Activated T-helper 1 cell treated with anti-CD3 and anti-CD28 coated beads, Interleukin-12 subunit alpha, Interleukin-12 subunit beta, Interleukin-2, Interleukin-4 antibody, amounts not matched to agents 30 ng/mL and 10 ng/mL and 1 ng/mL, durations not matched to agents 14 hours and 24 hours and 36 hours (primary cell): ENCODE measurements around the gene ACE2. TPM values are rescaled to one million over a fixed set of nuclear protein-coding genes. Genes with fewer than 3 reads are reported as not detected.

Experiments used
- DNase-seq: peaks from one replicate; pipeline ENCODE4 v3.0.0; 2021; ENCODE audit warnings: low spot score
- H3K27ac Mint-ChIP-seq: one replicate; pipeline ENCODE4 v1.8.0; 2021; ENCODE audit warnings: mild to moderate bottlenecking, mixed read lengths
- H3K27me3 Mint-ChIP-seq: one replicate; pipeline ENCODE4 v1.8.0; 2022; ENCODE audit warnings: mild to moderate bottlenecking, moderate library complexity, mixed read lengths; ENCODE audit not compliant: insufficient read depth
- H3K36me3 Mint-ChIP-seq: one replicate; pipeline ENCODE4 v1.8.0; 2021; ENCODE audit warnings: low read depth, mixed read lengths
- H3K4me1 Mint-ChIP-seq: one replicate; pipeline ENCODE4 v1.8.0; 2021; ENCODE audit warnings: low read depth, mixed read lengths
- H3K4me3 Mint-ChIP-seq: one replicate; pipeline ENCODE4 v1.8.0; 2021; ENCODE audit warnings: mild to moderate bottlenecking, moderate library complexity, mixed read lengths
- H3K9me3 Mint-ChIP-seq: one replicate; pipeline ENCODE4 v1.8.0; 2021; ENCODE audit warnings: mixed read lengths
- intact Hi-C: fragments of 100-400 bp; cut with micrococcal nuclease; formaldehyde crosslinking; loops from one replicate; pipeline ENCODE4 v1.15.1; 2024
- total RNA-seq: library from RNA; stranded (reverse); gene quantifications from 2 replicates; pipeline ENCODE4 v1.2.3, GENCODE V29; 2022

ACE2 gene
- total RNA-seq, 1 donor from 2014 or later: 0.10 TPM

GRCh38 chrX:15606136-15606535 lies 5.4 kb upstream of the ACE2 start:
- no peaks in the 10 kb centered on the region for H3K4me1 Mint-ChIP-seq
- H3K27me3 Mint-ChIP-seq: peaks cover 2% of the 10 kb centered on the region
- H3K4me3 Mint-ChIP-seq: no peak overlapping the region
- no peaks in the 10 kb centered on the region for H3K36me3 Mint-ChIP-seq
- intact Hi-C loops: no loop called here
- no peak for DNase-seq
- H3K27ac Mint-ChIP-seq: no peak overlapping the region
- no peaks in the 10 kb centered on the region for H3K9me3 Mint-ChIP-seq

GRCh38 chrX:15605226-15605625 lies 4.5 kb upstream of the ACE2 start:
- DNase-seq: no peak
- Mint-ChIP-seq H3K9me3 (no peaks in the 10 kb centered on the region), H3K4me1 (no peaks in the 10 kb centered on the region), H3K4me3 (no peak overlapping the region), H3K36me3 (no peaks in the 10 kb centered on the region), H3K27ac (no peak overlapping the region), H3K27me3 (peaks cover 2% of the 10 kb centered on the region)
- intact Hi-C loops: no loop called here

GRCh38 chrX:15602761-15603160 lies 2.0 kb upstream of the ACE2 start:
- Mint-ChIP-seq H3K27ac (no peak overlapping the region), H3K36me3 (no peaks in the 10 kb centered on the region), H3K4me3 (no peak overlapping the region), H3K27me3 (peaks cover 2% of the 10 kb centered on the region), H3K9me3 (no peaks in the 10 kb centered on the region), H3K4me1 (no peaks in the 10 kb centered on the region)
- intact Hi-C loops: no loop called here
- no peak for DNase-seq

GRCh38 chrX:15601932-15602331 lies 1.2 kb upstream of the ACE2 start:
- no peaks in the 10 kb centered on the region for H3K4me1 Mint-ChIP-seq
- intact Hi-C loops: no loop called here
- DNase-seq: no peak
- no peaks in the 10 kb centered on the region for H3K36me3 Mint-ChIP-seq
- peaks cover 2% of the 10 kb centered on the region for H3K27me3 Mint-ChIP-seq
- no peak overlapping the region for H3K4me3 Mint-ChIP-seq
- H3K27ac Mint-ChIP-seq: no peak overlapping the region
- no peaks in the 10 kb centered on the region for H3K9me3 Mint-ChIP-seq

GRCh38 chrX:15600049-15600448 lies 711 bp downstream of the ACE2 start:
- Mint-ChIP-seq H3K27me3 (no peaks in the 10 kb centered on the region), H3K27ac (no peak overlapping the region), H3K4me3 (no peak overlapping the region), H3K9me3 (no peaks in the 10 kb centered on the region), H3K36me3 (no peaks in the 10 kb centered on the region), H3K4me1 (no peaks in the 10 kb centered on the region)
- intact Hi-C loops: no loop called here
- DNase-seq: no peak

- H3K27me3 Mint-ChIP-seq: no peaks in the 10 kb centered on the region
- intact Hi-C loops: no loop called here
- no peak overlapping the region for H3K4me3 Mint-ChIP-seq
- H3K4me1 Mint-ChIP-seq: no peaks in the 10 kb centered on the region
- H3K27ac Mint-ChIP-seq: no peak overlapping the region
- no peaks in the 10 kb centered on the region for H3K36me3 Mint-ChIP-seq
- no peak for DNase-seq
- no peaks in the 10 kb centered on the region for H3K9me3 Mint-ChIP-seq
Observed at GRCh38 chrX:15599461-15599860, 1.3 kb downstream of the ACE2 start.

- intact Hi-C loops: no loop called here
- Mint-ChIP-seq H3K27me3 (no peaks in the 10 kb centered on the region), H3K4me1 (no peaks in the 10 kb centered on the region), H3K36me3 (no peaks in the 10 kb centered on the region), H3K27ac (no peak overlapping the region), H3K4me3 (no peak overlapping the region), H3K9me3 (no peaks in the 10 kb centered on the region)
- DNase-seq: no peak
Observed at GRCh38 chrX:15598026-15598425, 2.7 kb downstream of the ACE2 start.

GRCh38 chrX:15594371-15594770 lies 6.4 kb downstream of the ACE2 start:
- H3K27ac Mint-ChIP-seq: no peak overlapping the region

GRCh38 chrX:15579778-15580747 lies 20.7 kb downstream of the ACE2 start:
- no peaks in the 10 kb centered on the region for H3K36me3 Mint-ChIP-seq
- intact Hi-C loops: no loop called here
- H3K4me1 Mint-ChIP-seq: no peaks in the 10 kb centered on the region
- H3K27ac Mint-ChIP-seq: no peak overlapping the region
- no peaks in the 10 kb centered on the region for H3K9me3 Mint-ChIP-seq
- H3K4me3 Mint-ChIP-seq: no peak overlapping the region
- H3K27me3 Mint-ChIP-seq: peaks cover 5% of the 10 kb centered on the region
- no peak for DNase-seq

More at GRCh38 chrX:15594371-15594770, 6.4 kb downstream of the ACE2 start:
- H3K27me3 Mint-ChIP-seq: peaks cover 5% of the 10 kb centered on the region
- H3K4me3 Mint-ChIP-seq: no peak overlapping the region
- H3K4me1 Mint-ChIP-seq: no peaks in the 10 kb centered on the region
- no peaks in the 10 kb centered on the region for H3K36me3 Mint-ChIP-seq
- intact Hi-C loops: no loop called here
- H3K9me3 Mint-ChIP-seq: no peaks in the 10 kb centered on the region
- DNase-seq: no peak

- Mint-ChIP-seq H3K36me3 (no peaks in the 10 kb centered on the region), H3K4me1 (no peaks in the 10 kb centered on the region), H3K9me3 (no peaks in the 10 kb centered on the region), H3K27me3 (peaks cover 5% of the 10 kb centered on the region), H3K4me3 (no peak overlapping the region), H3K27ac (no peak overlapping the region)
- intact Hi-C loops: no loop called here
- DNase-seq: no peak
Observed at GRCh38 chrX:15576019-15576418, 24.7 kb downstream of the ACE2 start.

- no peak overlapping the region for H3K4me3 Mint-ChIP-seq
- H3K36me3 Mint-ChIP-seq: no peaks in the 10 kb centered on the region
- H3K27ac Mint-ChIP-seq: no peak overlapping the region
- intact Hi-C loops: no loop called here
- H3K4me1 Mint-ChIP-seq: no peaks in the 10 kb centered on the region
- DNase-seq: no peak
- no peaks in the 10 kb centered on the region for H3K9me3 Mint-ChIP-seq
- peaks cover 2% of the 10 kb centered on the region for H3K27me3 Mint-ChIP-seq
Observed at GRCh38 chrX:15574017-15574416, 26.7 kb downstream of the ACE2 start.

- Mint-ChIP-seq H3K36me3 (no peaks in the 10 kb centered on the region), H3K27me3 (peaks cover 4% of the 10 kb centered on the region), H3K9me3 (no peaks in the 10 kb centered on the region), H3K27ac (no peak overlapping the region), H3K4me1 (no peaks in the 10 kb centered on the region), H3K4me3 (no peak overlapping the region)
- DNase-seq: no peak
- intact Hi-C loops: no loop called here
Observed at GRCh38 chrX:15570145-15570544, 30.6 kb downstream of the ACE2 start.

GRCh38 chrX:15567886-15568616 lies 32.7 kb downstream of the ACE2 start:
- H3K36me3 Mint-ChIP-seq: no peaks in the 10 kb centered on the region
- intact Hi-C loops: no loop called here
- H3K4me1 Mint-ChIP-seq: no peaks in the 10 kb centered on the region
- no peak overlapping the region for H3K4me3 Mint-ChIP-seq
- H3K27ac Mint-ChIP-seq: no peak overlapping the region
- H3K27me3 Mint-ChIP-seq: peaks cover 2% of the 10 kb centered on the region
- no peak for DNase-seq
- H3K9me3 Mint-ChIP-seq: no peaks in the 10 kb centered on the region
